Adipose tissue (tissue), 3 donors: Measurements from ENCODE around the gene APOBEC3C. TPM values are rescaled to one million over a fixed set of nuclear protein-coding genes. Genes with fewer than 3 reads are reported as not detected.
"Not testable (repeated sequence)": the region's sequence is repeated elsewhere in the genome, so short reads cannot be mapped to it uniquely, and the experiment has no call there.

Source experiments
- H3K27ac ChIP-seq: one replicate; pipeline ENCODE4 v1.5.1; 2013; ENCODE audit warnings: low read depth, low read length
- WGBS, 3 donors: extraction: QIAGEN DNeasy Blood & Tissue Kit; methylation state at CpG; one replicate each; pipeline ENCODE4 v1.1.7; 2013; 5-methylcytosine and 5-hydroxymethylcytosine counted together
- polyA plus RNA-seq, 3 donors: library from polyadenylated mRNA; stranded (reverse); fragments of 200-250 nt; gene quantifications; one replicate each; pipeline ENCODE4 v1.2.3, GENCODE V29; 2013
- donor health status: healthy with polysubstance abuse.
- donor health status: Bipolar disorder and iron deficiency.
- donor health status: healthy.

The APOBEC3C gene
- polyA plus RNA-seq, 3 donors: 3.7 to 21.0 (median 6.5) TPM

DNA sequence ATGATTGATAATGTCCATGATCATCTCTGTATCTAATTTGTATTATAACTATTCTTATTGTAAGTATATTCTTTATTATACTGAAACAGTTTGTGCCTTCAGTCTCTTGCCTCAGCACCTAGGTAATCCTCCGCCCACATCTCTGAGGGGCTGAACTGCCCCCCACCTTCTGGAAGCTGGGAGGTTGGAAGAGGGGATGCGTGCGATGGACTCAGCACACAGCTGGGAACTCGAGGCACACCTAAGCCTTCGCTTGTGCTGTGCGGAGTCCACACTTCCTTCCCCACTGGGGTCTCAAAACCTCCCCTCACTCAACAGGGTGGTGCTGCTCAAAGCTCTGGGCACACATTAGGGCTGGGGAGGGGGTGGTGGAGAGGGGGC is 506 bp upstream of the APOBEC3C start:
- 54 to 81% (median 60%) methylated on average over 6 of the region's 6 CpGs for WGBS, 3 donors

DNA sequence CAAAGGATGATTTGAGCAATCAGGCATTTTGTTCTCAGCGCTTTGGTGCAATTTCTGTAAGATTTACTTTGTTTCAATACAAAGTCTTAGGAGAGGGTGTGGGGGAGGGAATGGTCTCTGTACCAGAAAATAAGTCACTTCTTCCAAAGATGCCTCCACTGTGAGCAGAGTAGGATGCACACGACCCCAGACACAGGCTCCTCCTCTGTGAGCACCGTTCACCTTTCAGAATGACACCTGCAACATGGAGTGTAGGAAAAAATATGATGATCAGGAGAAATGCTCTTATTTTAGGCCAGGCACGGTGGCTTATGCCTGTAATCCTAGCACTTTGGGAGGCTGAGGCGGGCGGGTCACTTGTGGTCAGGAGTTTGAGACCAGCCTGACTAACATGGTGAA is 665 bp downstream of the APOBEC3C start:
- not testable (repeated sequence) for H3K27ac ChIP-seq
- WGBS, 3 donors: 38 to 64% (median 41%) methylated on average over 6 of the region's 6 CpGs

More for the DNA sequence above, 506 bp upstream of the APOBEC3C start:
- H3K27ac ChIP-seq: not testable (repeated sequence)

GRCh38 chr22:39016592-39016991 is 2.5 kb downstream of the APOBEC3C start:
- H3K27ac ChIP-seq: no peak overlapping the region
- WGBS, 3 donors: 98 to 99% (median 99%) methylated on average over 13 of the region's 13 CpGs

DNA sequence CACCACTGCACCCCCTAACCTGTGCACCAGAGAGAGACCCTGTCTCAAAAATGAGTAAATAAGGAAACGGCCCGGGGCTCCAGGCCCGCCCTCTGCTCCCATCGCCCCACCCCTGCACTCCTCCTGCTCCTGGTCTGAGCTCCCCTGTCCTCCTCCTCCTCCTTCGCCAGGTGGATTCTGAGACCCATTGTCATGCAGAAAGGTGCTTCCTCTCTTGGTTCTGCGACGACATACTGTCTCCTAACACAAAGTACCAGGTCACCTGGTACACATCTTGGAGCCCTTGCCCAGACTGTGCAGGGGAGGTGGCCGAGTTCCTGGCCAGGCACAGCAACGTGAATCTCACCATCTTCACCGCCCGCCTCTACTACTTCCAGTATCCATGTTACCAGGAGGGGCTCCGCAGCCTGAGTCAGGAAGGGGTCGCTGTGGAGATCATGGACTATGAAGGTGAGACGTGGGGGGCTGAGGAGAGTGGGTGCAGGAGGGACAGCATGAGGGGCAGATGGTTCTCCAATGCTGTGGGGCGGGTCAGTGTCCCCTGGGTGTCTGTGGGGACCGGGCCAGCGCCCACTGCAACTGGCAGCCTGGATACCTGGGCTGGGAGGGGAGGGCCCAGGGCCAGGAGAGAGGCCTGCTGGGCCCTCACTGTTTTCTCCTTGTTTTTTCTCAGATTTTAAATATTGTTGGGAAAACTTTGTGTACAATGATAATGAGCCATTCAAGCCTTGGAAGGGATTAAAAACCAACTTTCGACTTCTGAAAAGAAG is 3.7 kb downstream of the APOBEC3C start:
- 82 to 87% (median 86%) methylated on average over 17 to 18 of the region's 18 CpGs for WGBS, 3 donors
- no peak overlapping the region for H3K27ac ChIP-seq

- whole genome bisulfite sequencing, 3 donors: 39 to 57% (median 41%) methylated on average over 15 of the region's 15 CpGs
- not testable (repeated sequence) for H3K27ac ChIP-seq
These were observed 6.1 kb downstream of the APOBEC3C start for GRCh38 chr22:39020021-39020651.

DNA sequence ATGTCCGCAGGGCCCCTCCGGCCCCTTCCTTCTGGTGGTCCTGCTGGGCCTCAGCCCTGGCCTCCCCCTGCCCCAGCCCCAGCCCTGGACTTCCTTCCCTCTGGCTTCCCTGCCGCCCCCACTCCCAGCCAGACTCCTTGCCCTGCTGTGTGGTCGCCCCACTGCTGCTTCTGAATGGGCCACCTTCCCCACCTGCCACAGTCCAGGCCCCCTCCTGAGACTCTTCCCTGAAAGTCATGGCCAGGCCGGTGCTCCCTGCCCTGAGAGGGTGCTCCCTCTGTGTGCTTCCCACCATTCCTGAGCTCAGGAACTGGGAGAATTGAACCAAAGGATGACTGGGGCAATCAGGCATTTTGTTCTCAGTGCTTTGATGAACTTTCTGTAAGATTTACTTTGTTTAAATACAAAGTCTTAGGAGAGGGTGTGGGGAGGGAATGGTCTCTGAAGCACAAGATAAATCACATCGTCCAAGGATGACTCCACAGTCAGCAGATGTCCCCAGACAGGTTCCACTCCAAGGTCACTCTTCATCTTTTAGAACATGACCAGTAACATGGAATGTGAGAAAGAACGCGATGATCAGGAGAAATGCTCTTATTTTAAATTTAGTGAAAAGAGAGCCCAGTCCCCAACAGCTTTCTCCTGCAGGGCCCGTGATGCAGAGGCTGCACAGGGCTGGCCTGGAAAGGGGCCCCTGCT is 7.6 kb downstream of the APOBEC3C start:
- WGBS, 3 donors: 38 to 72% (median 50%) methylated on average over 9 of the region's 9 CpGs
- no peak overlapping the region for H3K27ac ChIP-seq

- 77 to 81% (median 81%) methylated on average over 15 of the region's 15 CpGs for WGBS, 3 donors
- H3K27ac ChIP-seq: no peak overlapping the region
These were observed 10.7 kb downstream of the APOBEC3C start for GRCh38 chr22:39024519-39025308.

DNA sequence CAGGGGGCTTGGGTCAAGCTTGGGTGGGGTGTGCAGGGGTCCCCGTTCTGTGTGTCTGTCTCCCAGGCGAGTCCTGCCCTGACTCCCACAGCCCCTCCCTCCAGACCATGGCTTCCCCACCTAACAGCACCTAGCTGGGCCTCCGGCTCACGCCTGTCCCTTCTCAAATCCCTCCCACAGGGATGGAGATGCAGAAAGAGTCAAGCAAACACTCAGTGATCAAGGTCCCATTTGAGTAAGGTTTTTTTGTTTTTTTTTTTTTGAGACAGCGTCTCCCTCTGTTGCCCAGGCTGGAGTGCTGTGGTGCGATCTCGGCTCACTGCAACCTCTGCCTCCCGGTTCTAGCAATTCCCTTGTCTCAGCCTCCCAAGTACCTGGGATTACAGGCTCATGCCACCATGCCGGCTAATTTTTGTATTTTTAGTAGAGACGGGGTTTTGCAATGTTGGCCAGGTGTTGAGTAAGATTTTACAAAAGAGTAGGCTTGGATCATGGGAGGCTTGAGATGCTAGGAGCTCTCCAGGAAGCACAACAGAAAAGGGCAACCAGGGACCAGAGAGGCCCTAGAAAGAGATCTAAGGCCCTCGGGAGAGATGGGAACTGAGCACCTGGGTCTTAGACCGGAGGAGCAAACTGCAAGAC is 12.6 kb downstream of the APOBEC3C start:
- H3K27ac ChIP-seq: no peak overlapping the region
- 83 to 89% (median 85%) methylated on average over 12 of the region's 12 CpGs for WGBS, 3 donors

GRCh38 chr22:39027717-39028116 is 13.7 kb downstream of the APOBEC3C start:
- H3K27ac ChIP-seq: no peak overlapping the region
- WGBS, 3 donors: 87 to 90% (median 87%) methylated on average over 4 of the region's 4 CpGs

GRCh38 chr22:39028281-39028680 is 14.2 kb downstream of the APOBEC3C start:
- H3K27ac ChIP-seq: no peak overlapping the region
- 91 to 93% (median 93%) methylated on average over 11 of the region's 11 CpGs for WGBS, 3 donors

GRCh38 chr22:39029227-39029626 is 15.2 kb downstream of the APOBEC3C start:
- WGBS, 3 donors: 87 to 92% (median 92%) methylated on average over 13 of the region's 13 CpGs
- H3K27ac ChIP-seq: no peak overlapping the region

DNA sequence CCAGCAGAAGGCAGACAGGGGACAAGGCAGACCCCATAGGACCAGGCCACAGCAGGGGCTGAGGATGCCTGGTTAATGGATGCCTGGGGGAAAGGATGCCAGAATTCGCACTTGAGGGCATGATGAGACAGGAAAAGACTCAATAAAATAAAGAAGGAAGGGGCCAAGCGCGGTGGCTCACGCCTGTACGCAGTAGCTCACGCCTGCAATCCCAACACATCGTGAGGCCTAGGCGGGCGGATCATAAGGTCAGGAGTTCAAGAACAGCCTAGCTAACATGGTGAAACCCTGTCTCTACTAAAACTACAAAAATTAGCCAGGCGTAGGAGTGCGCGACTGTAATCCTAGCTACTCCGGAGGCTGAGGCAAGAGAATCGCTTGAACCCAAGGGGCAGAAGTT is 16.6 kb downstream of the APOBEC3C start:
- 91% methylated on average over 14 of the region's 14 CpGs for WGBS, 3 donors

DNA sequence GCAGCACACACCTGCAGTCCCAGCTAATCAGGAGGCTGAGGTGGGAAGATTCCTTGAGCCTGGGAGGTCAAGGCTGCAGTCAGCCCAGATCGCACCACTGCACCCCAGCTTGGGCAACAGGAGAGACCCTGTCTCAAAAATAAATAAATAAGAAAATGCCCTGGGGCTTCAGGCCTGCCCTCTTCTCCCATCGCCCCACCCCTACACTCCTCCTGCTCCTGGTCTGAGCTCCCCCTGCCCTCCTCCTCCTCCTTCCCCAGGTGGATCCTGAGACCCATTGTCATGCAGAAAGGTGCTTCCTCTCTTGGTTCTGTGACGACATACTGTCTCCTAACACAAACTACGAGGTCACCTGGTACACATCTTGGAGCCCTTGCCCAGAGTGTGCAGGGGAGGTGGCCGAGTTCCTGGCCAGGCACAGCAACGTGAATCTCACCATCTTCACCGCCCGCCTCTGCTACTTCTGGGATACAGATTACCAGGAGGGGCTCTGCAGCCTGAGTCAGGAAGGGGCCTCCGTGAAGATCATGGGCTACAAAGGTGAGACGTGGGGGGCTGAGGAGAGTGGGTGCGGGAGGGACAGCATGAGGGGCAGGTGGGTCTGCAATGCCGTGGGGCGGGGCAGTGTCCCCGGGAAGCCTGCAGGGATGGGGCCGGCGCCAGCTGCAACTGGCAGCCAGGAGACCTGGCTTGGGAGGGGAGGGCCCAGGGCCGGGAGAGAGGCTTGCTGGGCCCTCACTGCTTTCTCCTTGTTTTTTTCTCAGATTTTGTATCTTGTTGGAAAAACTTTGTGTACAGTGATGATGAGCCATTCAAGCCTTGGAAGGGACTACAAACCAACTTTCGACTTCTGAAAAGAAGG is 17.6 kb downstream of the APOBEC3C start:
- 63 to 76% (median 72%) methylated on average over 15 to 16 of the region's 18 CpGs for WGBS, 3 donors
- H3K27ac ChIP-seq: not testable (repeated sequence)

More for the DNA sequence above, 16.6 kb downstream of the APOBEC3C start:
- no peak overlapping the region for H3K27ac ChIP-seq

- 55 to 59% (median 56%) methylated on average over 2 of the region's 2 CpGs for WGBS, 3 donors
- H3K27ac ChIP-seq: not testable (repeated sequence)
These were observed 23.0 kb downstream of the APOBEC3C start for GRCh38 chr22:39037071-39037470.

GRCh38 chr22:39039306-39040126 is 25.5 kb downstream of the APOBEC3C start:
- no peak overlapping the region for H3K27ac ChIP-seq
- WGBS, 3 donors: 90 to 92% (median 92%) methylated on average over 19 of the region's 19 CpGs

- not testable (repeated sequence) for H3K27ac ChIP-seq
- 29 to 42% (median 31%) methylated on average over 6 to 9 of the region's 14 CpGs for WGBS, 3 donors
These were observed 26.1 kb downstream of the APOBEC3C start for GRCh38 chr22:39040155-39040537.
